ENCODE data around the gene CCT2. TPM values are rescaled to one million over a fixed set of nuclear protein-coding genes. Genes with fewer than 3 reads are reported as not detected.

CCT2 gene
- total and polyA plus RNA-seq, 2 of the 13 experiments (the other 11 are each of a cell fraction or from before 2014, with no cell fraction given): 209 to 388 TPM

GRCh38 chr12:69610729-69611128 lies 25.5 kb downstream of the CCT2 start, which contains the start of gene LRRC10:
LRRC10 (minus strand) TSS chr12:69610907; CDS start chr12:69610838, 69 bp downstream.
- Histone ChIP-seq H3K79me2 (ENCODE audit: insufficient read depth, low read length) (no peaks in the 10 kb centered on the region), H3K9ac (ENCODE audit: insufficient read depth, low read depth, low read length) (no peak within 1 kb of the TSS), H3K36me3 (replicated peaks in 1 of 2; ENCODE audit: control insufficient read depth in 1 of 2, insufficient read depth in 2 of 2, low read length in 2 of 2) (no peaks in the 10 kb centered on the region), H3K9me3 (ENCODE audit: low read length) (no peaks in the 10 kb centered on the region), H2AFZ (ENCODE audit: low read length) (no peak within 1 kb of the TSS), H3K4me1 (ENCODE audit: insufficient read depth, low read length) (no peaks in the 10 kb centered on the region), H3K4me3 (replicated peaks in 1 of 3; ENCODE audit: insufficient read depth in 1 of 3, low read depth in 2 of 3, low read length in 3 of 3) (no peak within 1 kb of the TSS), H3K27ac (ENCODE audit: extremely low read length, insufficient read depth, low read length) (no peak within 1 kb of the TSS), H3K4me2 (ENCODE audit: low read depth, low read length) (no peak within 1 kb of the TSS), H4K20me1 (ENCODE audit: insufficient read depth, low read length) (no peaks in the 10 kb centered on the region), H3K27me3 (ENCODE audit: control insufficient read depth in 1 of 2, insufficient read depth in 2 of 2, low read length in 2 of 2) (no peaks in the 10 kb centered on the region; a peak in 1 of 5 replicates)
- TF ChIP-seq ZNF556 (CRISPR knock-in tag; IDR thresholded peaks at IDR 0.05; ENCODE audit: borderline replicate concordance) (no peak), ZFY (CRISPR knock-in tag; IDR thresholded peaks at IDR 0.05) (no peak), ZSCAN22 (CRISPR knock-in tag; IDR thresholded peaks at IDR 0.05) (no peak)
- TF ChIP-seq, protein P1, sequence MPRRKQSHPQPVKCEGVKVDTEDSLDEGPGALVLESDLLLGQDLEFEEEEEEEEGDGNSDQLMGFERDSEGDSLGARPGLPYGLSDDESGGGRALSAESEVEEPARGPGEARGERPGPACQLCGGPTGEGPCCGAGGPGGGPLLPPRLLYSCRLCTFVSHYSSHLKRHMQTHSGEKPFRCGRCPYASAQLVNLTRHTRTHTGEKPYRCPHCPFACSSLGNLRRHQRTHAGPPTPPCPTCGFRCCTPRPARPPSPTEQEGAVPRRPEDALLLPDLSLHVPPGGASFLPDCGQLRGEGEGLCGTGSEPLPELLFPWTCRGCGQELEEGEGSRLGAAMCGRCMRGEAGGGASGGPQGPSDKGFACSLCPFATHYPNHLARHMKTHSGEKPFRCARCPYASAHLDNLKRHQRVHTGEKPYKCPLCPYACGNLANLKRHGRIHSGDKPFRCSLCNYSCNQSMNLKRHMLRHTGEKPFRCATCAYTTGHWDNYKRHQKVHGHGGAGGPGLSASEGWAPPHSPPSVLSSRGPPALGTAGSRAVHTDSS (CRISPR knock-in tag; conservative IDR thresholded peaks at IDR 0.05): no peak
- TF ChIP-seq, protein P2, sequence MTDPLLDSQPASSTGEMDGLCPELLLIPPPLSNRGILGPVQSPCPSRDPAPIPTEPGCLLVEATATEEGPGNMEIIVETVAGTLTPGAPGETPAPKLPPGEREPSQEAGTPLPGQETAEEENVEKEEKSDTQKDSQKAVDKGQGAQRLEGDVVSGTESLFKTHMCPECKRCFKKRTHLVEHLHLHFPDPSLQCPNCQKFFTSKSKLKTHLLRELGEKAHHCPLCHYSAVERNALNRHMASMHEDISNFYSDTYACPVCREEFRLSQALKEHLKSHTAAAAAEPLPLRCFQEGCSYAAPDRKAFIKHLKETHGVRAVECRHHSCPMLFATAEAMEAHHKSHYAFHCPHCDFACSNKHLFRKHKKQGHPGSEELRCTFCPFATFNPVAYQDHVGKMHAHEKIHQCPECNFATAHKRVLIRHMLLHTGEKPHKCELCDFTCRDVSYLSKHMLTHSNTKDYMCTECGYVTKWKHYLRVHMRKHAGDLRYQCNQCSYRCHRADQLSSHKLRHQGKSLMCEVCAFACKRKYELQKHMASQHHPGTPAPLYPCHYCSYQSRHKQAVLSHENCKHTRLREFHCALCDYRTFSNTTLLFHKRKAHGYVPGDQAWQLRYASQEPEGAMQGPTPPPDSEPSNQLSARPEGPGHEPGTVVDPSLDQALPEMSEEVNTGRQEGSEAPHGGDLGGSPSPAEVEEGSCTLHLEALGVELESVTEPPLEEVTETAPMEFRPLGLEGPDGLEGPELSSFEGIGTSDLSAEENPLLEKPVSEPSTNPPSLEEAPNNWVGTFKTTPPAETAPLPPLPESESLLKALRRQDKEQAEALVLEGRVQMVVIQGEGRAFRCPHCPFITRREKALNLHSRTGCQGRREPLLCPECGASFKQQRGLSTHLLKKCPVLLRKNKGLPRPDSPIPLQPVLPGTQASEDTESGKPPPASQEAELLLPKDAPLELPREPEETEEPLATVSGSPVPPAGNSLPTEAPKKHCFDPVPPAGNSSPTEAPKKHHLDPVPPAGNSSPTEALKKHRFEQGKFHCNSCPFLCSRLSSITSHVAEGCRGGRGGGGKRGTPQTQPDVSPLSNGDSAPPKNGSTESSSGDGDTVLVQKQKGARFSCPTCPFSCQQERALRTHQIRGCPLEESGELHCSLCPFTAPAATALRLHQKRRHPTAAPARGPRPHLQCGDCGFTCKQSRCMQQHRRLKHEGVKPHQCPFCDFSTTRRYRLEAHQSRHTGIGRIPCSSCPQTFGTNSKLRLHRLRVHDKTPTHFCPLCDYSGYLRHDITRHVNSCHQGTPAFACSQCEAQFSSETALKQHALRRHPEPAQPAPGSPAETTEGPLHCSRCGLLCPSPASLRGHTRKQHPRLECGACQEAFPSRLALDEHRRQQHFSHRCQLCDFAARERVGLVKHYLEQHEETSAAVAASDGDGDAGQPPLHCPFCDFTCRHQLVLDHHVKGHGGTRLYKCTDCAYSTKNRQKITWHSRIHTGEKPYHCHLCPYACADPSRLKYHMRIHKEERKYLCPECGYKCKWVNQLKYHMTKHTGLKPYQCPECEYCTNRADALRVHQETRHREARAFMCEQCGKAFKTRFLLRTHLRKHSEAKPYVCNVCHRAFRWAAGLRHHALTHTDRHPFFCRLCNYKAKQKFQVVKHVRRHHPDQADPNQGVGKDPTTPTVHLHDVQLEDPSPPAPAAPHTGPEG (CRISPR knock-in tag; IDR thresholded peaks at IDR 0.05): no peak
- intact Hi-C loops (cut with micrococcal nuclease; ENCODE audit: unreplicated experiment) (no loop called here), in situ Hi-C loops (cut with HindIII; ENCODE audit: extremely low pct_ligation_motif_present, low pct_unique_long_range_greater_than_20kb) (no loop called here)
- no peak for ATAC-seq
- BruUV-seq (replicated peaks): no TSS peak
- ChIA-PET POLR2A (no interaction called here), CTCF (ENCODE audit: low intra/inter-chr PET ratio, low total read pairs) (no interaction called here)
- WGBS (ENCODE audit: low lambda C conversion rate): 77% methylated on average over 9 of the region's 11 CpGs
- FAIRE-seq: no peak
- DNase-seq (ENCODE audit: low spot score): no peak
